ENCODE results near the gene EFNA4.

The EFNA4 gene

GRCh38 chr1:155077758-155078445 lies 14.4 kb downstream of the EFNA4 start (continued):
- TF ChIP-seq, protein P1, sequence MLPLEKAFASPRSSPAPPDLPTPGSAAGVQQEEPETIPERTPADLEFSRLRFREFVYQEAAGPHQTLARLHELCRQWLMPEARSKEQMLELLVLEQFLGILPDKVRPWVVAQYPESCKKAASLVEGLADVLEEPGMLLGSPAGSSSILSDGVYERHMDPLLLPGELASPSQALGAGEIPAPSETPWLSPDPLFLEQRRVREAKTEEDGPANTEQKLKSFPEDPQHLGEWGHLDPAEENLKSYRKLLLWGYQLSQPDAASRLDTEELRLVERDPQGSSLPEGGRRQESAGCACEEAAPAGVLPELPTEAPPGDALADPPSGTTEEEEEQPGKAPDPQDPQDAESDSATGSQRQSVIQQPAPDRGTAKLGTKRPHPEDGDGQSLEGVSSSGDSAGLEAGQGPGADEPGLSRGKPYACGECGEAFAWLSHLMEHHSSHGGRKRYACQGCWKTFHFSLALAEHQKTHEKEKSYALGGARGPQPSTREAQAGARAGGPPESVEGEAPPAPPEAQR (tag by site-specific recombination; IDR thresholded peaks at IDR 0.05): no peak
- TF ChIP-seq ZFP37 (tag by site-specific recombination; IDR thresholded peaks at IDR 0.05) (no peak), ZNF785 (tag by site-specific recombination; IDR thresholded peaks at IDR 0.05) (no peak), ZBTB49 (tag by site-specific recombination; IDR thresholded peaks at IDR 0.05; ENCODE audit: low read depth) (no peak), ZNF140 (tag by site-specific recombination; IDR thresholded peaks at IDR 0.05) (no peak), GLIS2 (tag by site-specific recombination; IDR thresholded peaks at IDR 0.05) (peak; percentile 39; the same call in 1 of the 2 replicates), ZNF530 (tag by site-specific recombination; IDR thresholded peaks at IDR 0.05; ENCODE audit: low read depth) (no peak), ZXDB (tag by site-specific recombination; IDR thresholded peaks at IDR 0.05) (no peak), ZNF830 (tag by site-specific recombination; IDR thresholded peaks at IDR 0.05; ENCODE audit: low read depth) (no peak), TRIM28 (IDR thresholded peaks at IDR 0.05; ENCODE audit: borderline replicate concordance, low read length) (no peak), ZNF658 (tag by site-specific recombination; IDR thresholded peaks at IDR 0.05) (no peak), ZSCAN30 (tag by site-specific recombination; IDR thresholded peaks at IDR 0.05) (no peak), ZNF155 (tag by site-specific recombination; IDR thresholded peaks at IDR 0.05) (no peak), ZNF560 (tag by site-specific recombination; IDR thresholded peaks at IDR 0.05; ENCODE audit: borderline replicate concordance) (no peak), ZNF473 (tag by site-specific recombination; IDR thresholded peaks at IDR 0.05) (no peak), ZBTB48 (tag by site-specific recombination; IDR thresholded peaks at IDR 0.05) (no peak; the same call in 1 of the 2 replicates), ZBTB8A (tag by site-specific recombination; IDR thresholded peaks at IDR 0.05) (no peak), ZNF37A (tag by site-specific recombination; IDR thresholded peaks at IDR 0.05) (no peak), ZNF426 (tag by site-specific recombination; IDR thresholded peaks at IDR 0.05) (no peak), PATZ1 (tag by site-specific recombination; IDR thresholded peaks at IDR 0.05) (no peak), ZNF174 (tag by site-specific recombination; IDR thresholded peaks at IDR 0.05) (no peak), ZSCAN4 (tag by site-specific recombination; IDR thresholded peaks at IDR 0.05) (peak; percentile 71; the same call in 1 of the 2 replicates), ZNF600 (tag by site-specific recombination; IDR thresholded peaks at IDR 0.05) (peak; percentile 68), GLIS1 (tag by site-specific recombination; IDR thresholded peaks at IDR 0.05) (peak; percentile 96)
- TF ChIP-seq, protein P2, sequence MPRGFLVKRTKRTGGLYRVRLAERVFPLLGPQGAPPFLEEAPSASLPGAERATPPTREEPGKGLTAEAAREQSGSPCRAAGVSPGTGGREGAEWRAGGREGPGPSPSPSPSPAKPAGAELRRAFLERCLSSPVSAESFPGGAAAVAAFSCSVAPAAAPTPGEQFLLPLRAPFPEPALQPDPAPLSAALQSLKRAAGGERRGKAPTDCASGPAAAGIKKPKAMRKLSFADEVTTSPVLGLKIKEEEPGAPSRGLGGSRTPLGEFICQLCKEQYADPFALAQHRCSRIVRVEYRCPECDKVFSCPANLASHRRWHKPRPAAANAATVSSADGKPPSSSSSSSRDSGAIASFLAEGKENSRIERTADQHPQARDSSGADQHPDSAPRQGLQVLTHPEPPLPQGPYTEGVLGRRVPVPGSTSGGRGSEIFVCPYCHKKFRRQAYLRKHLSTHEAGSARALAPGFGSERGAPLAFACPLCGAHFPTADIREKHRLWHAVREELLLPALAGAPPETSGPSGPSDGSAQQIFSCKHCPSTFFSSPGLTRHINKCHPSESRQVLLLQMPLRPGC (tag by site-specific recombination; IDR thresholded peaks at IDR 0.05): 0 out of 2 replicates have a peak, but pooled peaks have one; percentile 19
- TF ChIP-seq, protein P3, sequence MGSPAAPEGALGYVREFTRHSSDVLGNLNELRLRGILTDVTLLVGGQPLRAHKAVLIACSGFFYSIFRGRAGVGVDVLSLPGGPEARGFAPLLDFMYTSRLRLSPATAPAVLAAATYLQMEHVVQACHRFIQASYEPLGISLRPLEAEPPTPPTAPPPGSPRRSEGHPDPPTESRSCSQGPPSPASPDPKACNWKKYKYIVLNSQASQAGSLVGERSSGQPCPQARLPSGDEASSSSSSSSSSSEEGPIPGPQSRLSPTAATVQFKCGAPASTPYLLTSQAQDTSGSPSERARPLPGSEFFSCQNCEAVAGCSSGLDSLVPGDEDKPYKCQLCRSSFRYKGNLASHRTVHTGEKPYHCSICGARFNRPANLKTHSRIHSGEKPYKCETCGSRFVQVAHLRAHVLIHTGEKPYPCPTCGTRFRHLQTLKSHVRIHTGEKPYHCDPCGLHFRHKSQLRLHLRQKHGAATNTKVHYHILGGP (tag by site-specific recombination; IDR thresholded peaks at IDR 0.05): no peak
- TF ChIP-seq, protein P4, sequence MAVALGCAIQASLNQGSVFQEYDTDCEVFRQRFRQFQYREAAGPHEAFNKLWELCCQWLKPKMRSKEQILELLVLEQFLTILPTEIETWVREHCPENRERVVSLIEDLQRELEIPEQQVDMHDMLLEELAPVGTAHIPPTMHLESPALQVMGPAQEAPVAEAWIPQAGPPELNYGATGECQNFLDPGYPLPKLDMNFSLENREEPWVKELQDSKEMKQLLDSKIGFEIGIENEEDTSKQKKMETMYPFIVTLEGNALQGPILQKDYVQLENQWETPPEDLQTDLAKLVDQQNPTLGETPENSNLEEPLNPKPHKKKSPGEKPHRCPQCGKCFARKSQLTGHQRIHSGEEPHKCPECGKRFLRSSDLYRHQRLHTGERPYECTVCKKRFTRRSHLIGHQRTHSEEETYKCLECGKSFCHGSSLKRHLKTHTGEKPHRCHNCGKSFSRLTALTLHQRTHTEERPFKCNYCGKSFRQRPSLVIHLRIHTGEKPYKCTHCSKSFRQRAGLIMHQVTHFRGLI (tag by site-specific recombination; IDR thresholded peaks at IDR 0.05): no peak
- TF ChIP-seq, protein P5, sequence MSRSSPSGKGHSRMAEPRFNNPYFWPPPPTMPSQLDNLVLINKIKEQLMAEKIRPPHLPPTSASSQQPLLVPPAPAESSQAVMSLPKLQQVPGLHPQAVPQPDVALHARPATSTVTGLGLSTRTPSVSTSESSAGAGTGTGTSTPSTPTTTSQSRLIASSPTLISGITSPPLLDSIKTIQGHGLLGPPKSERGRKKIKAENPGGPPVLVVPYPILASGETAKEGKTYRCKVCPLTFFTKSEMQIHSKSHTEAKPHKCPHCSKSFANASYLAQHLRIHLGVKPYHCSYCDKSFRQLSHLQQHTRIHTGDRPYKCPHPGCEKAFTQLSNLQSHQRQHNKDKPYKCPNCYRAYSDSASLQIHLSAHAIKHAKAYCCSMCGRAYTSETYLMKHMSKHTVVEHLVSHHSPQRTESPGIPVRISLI (tag by site-specific recombination; IDR thresholded peaks at IDR 0.05): no peak
